ENCODE measurements around the gene CACHD1. TPM values are rescaled to one million over a fixed set of nuclear protein-coding genes. Genes with fewer than 3 reads are reported as not detected.

Gene CACHD1
- total RNA-seq = 10 to 100 TPM; 10.8 to 14.4 TPM

- 1% methylated on average over 62 of the region's 82 CpGs for WGBS
- H3K27ac ChIP-seq = peak within 1 kb of the TSS; percentile 81 to 82
- no peaks in the 10 kb centered on the region for H3K4me1 ChIP-seq (replicated peaks)
- peak; percentile 15 to 74 (median 52) for TF ChIP-seq CTCF (IDR thresholded peaks at IDR 0.05)
- peak; percentile 55 for TF ChIP-seq POLR2AphosphoS5 (IDR thresholded peaks at IDR 0.05)
- peak; percentile 72 for TF ChIP-seq POLR2A (IDR thresholded peaks at IDR 0.05)
- no peaks in the 10 kb centered on the region for H3K36me3 ChIP-seq
- peak; percentile 81 for DNase-seq (ENCODE audit: low spot score)
- H3K4me3 ChIP-seq = peak within 1 kb of the TSS; percentile 56 to 60
- no peaks in the 10 kb centered on the region for H3K9me3 ChIP-seq
- intact Hi-C loops (cut with DNase I) = loop anchor here (2.0 to 5.0 kb wide), 5 partner anchors 67 to 357 kb away; no protein-coding TSS in a partner anchor
- no peaks in the 10 kb centered on the region for H3K27me3 ChIP-seq (replicated peaks; ENCODE audit: insufficient read depth)
Observed at GRCh38 chr1:64469977-64470664, at the start of gene CACHD1. Gene CACHD1 (plus strand): TSS chr1:64470129. CDS start chr1:64470745, 616 bp downstream.

GRCh38 chr1:64421377-64421776 lies 48.6 kb upstream of the CACHD1 start:
- H3K36me3 ChIP-seq = no peaks in the 10 kb centered on the region
- no peak overlapping the region for H3K27ac ChIP-seq
- intact Hi-C loops (cut with DNase I) = no loop called here
- 95% methylated on average over 4 of the region's 4 CpGs for WGBS
- no peaks in the 10 kb centered on the region for H3K27me3 ChIP-seq (replicated peaks; ENCODE audit: insufficient read depth)
- TF ChIP-seq POLR2A (IDR thresholded peaks at IDR 0.05) = no peak
- TF ChIP-seq POLR2AphosphoS5 (IDR thresholded peaks at IDR 0.05) = no peak
- no peak for TF ChIP-seq CTCF (IDR thresholded peaks at IDR 0.05)
- DNase-seq (ENCODE audit: low spot score) = no peak
- H3K4me3 ChIP-seq = no peak overlapping the region
- no peaks in the 10 kb centered on the region for H3K4me1 ChIP-seq (replicated peaks)
- H3K9me3 ChIP-seq = no peaks in the 10 kb centered on the region

GRCh38 chr1:64423526-64423925 lies 46.4 kb upstream of the CACHD1 start:
- no peaks in the 10 kb centered on the region for H3K9me3 ChIP-seq
- no peak for TF ChIP-seq CTCF (IDR thresholded peaks at IDR 0.05)
- TF ChIP-seq POLR2A (IDR thresholded peaks at IDR 0.05) = no peak
- TF ChIP-seq POLR2AphosphoS5 (IDR thresholded peaks at IDR 0.05) = no peak
- DNase-seq (ENCODE audit: low spot score) = no peak
- WGBS = 95% methylated on average over 4 of the region's 4 CpGs
- H3K36me3 ChIP-seq = no peaks in the 10 kb centered on the region
- no peak overlapping the region for H3K4me3 ChIP-seq
- intact Hi-C loops (cut with DNase I) = no loop called here
- H3K27ac ChIP-seq = no peak overlapping the region
- H3K27me3 ChIP-seq (replicated peaks; ENCODE audit: insufficient read depth) = no peaks in the 10 kb centered on the region
- no peaks in the 10 kb centered on the region for H3K4me1 ChIP-seq (replicated peaks)

- intact Hi-C loops (cut with DNase I) = no loop called here
- no peak overlapping the region for H3K27ac ChIP-seq
- 95% methylated on average over 1 of the region's 1 CpG for WGBS
Observed at GRCh38 chr1:64424412-64424811, 45.5 kb upstream of the CACHD1 start.

More at GRCh38 chr1:64424412-64424811, 45.5 kb upstream of the CACHD1 start:
- Histone ChIP-seq H3K27me3 (replicated peaks; ENCODE audit: insufficient read depth) (no peaks in the 10 kb centered on the region), H3K36me3 (no peaks in the 10 kb centered on the region), H3K9me3 (no peaks in the 10 kb centered on the region), H3K4me1 (replicated peaks) (no peaks in the 10 kb centered on the region), H3K4me3 (no peak overlapping the region)
- TF ChIP-seq POLR2AphosphoS5 (IDR thresholded peaks at IDR 0.05) = no peak
- TF ChIP-seq CTCF (IDR thresholded peaks at IDR 0.05) = no peak
- no peak for TF ChIP-seq POLR2A (IDR thresholded peaks at IDR 0.05)
- no peak for DNase-seq (ENCODE audit: low spot score)

Measured in prostate gland (tissue), 2 donors.